Breast epithelium (tissue), 4 donors: ENCODE results near the gene LMO1. TPM values are rescaled to one million over a fixed set of nuclear protein-coding genes. Genes with fewer than 3 reads are reported as not detected.

ENCODE experiments used
- DNase-seq, 2 donors: peaks; one replicate each; pipeline ENCODE4 v3.0.0-alpha.2; 2019; ENCODE audit warnings: low spot score in 2 of 2
- H3K27ac ChIP-seq, 2 donors: fragments of 200-600 bp; sonication (generic) in 1 of 2; one replicate each; pipeline ENCODE4 v1.5.1; 2016 to 2019; ENCODE audit warnings: mild to moderate bottlenecking in 1 of 2
- H3K27me3 ChIP-seq, 2 donors: fragments of 200-600 bp; sonication (generic) in 1 of 2; one replicate each; pipeline versions ENCODE4 v1.5.1 to v1.6.0; 2017 to 2019; ENCODE audit warnings: control low read depth in 1 of 2, mild to moderate bottlenecking in 1 of 2
- H3K36me3 ChIP-seq: fragments of 200-600 bp; one replicate; pipeline ENCODE4 v1.5.1; 2019
- H3K4me1 ChIP-seq, 2 donors: fragments of 200-600 bp; sonication (generic); one replicate each; pipeline ENCODE4 v1.5.1; 2016 to 2019; ENCODE audit warnings: control low read depth in 1 of 2
- H3K4me3 ChIP-seq, 3 donors: fragments of 200-600 bp; sonication (generic); 1 replicate in 2 of 3; 2 replicates in 1 of 3; pipeline ENCODE4 v1.5.1; 2016 to 2019; ENCODE audit warnings: mild to moderate bottlenecking in 3 of 3, moderate library complexity in 2 of 3
- H3K9me3 ChIP-seq, 2 donors: fragments of 200-600 bp; sonication (generic) in 1 of 2; one replicate each; pipeline ENCODE4 v1.5.1; 2016 to 2019; ENCODE audit warnings: control low read depth in 1 of 2
- POLR2A ChIP-seq: fragments of 450-650 bp; IDR thresholded peaks from one replicate; pipeline ENCODE4 v1.6.1; 2016; ENCODE audit warnings: antibody characterized with exemption, mild to moderate bottlenecking, moderate library complexity
- POLR2AphosphoS5 ChIP-seq, 3 donors: sonication (generic); formaldehyde crosslinking; IDR thresholded peaks; one replicate each; pipeline ENCODE4 v1.6.1; 2017; ENCODE audit warnings: antibody characterized with exemption in 3 of 3
- intact Hi-C: fragments of 100-400 bp; cut with DNase I; formaldehyde crosslinking; loops from one replicate; pipeline ENCODE4 v1.15.1; 2023; ENCODE audit warnings: low total_unique reads
- total RNA-seq, 3 donors: library from RNA; depleted of rRNA; stranded (reverse); fragments of >200 nt; gene quantifications; one replicate each; pipeline ENCODE4 v1.1.0, GENCODE V29; 2016
- TF ChIP-seq, protein P1 (sequence below), 3 donors: fragments of 450-650 bp; IDR thresholded peaks; one replicate each; pipeline ENCODE4 v1.5.1; 2016 to 2017; ENCODE audit warnings: antibody characterized with exemption in 3 of 3, mild to moderate bottlenecking in 3 of 3, moderate library complexity in 3 of 3

Gene LMO1
- total RNA-seq, 3 donors from 2014 or later: not detected

DNA sequence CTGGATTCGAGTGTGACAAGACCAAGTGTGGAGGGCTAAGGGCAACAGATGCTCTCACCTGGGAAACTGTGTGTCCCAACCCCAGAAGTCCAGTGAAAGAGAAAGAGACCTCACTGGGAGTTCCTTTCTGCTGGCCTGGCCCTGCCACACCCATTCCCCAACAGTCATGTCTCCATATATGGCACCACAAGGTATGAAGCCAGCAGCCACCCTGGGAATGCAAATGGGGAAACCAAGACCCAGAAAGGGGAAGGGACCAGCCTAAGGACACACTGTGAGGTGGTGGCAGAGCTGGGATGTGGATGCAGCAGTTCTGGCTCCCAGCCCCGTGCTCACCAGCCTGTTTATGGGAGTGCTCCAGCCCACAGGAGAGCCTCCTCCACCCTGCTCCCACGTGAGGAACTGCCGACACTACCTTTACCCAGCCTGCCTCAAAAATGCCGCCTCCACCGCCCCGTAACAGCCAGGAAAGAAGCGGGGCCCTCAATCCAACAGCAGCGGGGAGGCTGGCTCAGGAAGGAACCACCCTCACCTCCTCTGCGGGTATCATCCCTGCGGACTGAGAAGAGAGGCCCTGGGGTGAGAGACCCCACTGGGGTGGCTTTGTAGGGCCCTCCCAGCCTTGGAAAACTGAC is 12.6 kb downstream of the LMO1 start:
- Histone ChIP-seq H3K27me3 (no peaks in the 10 kb centered on the region), H3K4me3 (no peak overlapping the region), H3K9me3 (no peaks in the 10 kb centered on the region), H3K27ac (no peak overlapping the region), H3K4me1 (no peaks in the 10 kb centered on the region), H3K36me3 (no peaks in the 10 kb centered on the region)
- DNase-seq: peak in 1 of 2 donors; percentile 35
- TF ChIP-seq POLR2A: no peak
- intact Hi-C loops: no loop called here

GRCh38 chr11:8250434-8250833 is 13.2 kb downstream of the LMO1 start:
- no peaks in the 10 kb centered on the region for H3K27me3 ChIP-seq
- no peaks in the 10 kb centered on the region for H3K9me3 ChIP-seq
- peak in 1 of 2 donors; percentile 28 for DNase-seq
- intact Hi-C loops: no loop called here
- H3K36me3 ChIP-seq: no peaks in the 10 kb centered on the region
- H3K27ac ChIP-seq: no peak overlapping the region
- H3K4me1 ChIP-seq: no peaks in the 10 kb centered on the region
- H3K4me3 ChIP-seq: no peak overlapping the region
- TF ChIP-seq, protein P1, sequence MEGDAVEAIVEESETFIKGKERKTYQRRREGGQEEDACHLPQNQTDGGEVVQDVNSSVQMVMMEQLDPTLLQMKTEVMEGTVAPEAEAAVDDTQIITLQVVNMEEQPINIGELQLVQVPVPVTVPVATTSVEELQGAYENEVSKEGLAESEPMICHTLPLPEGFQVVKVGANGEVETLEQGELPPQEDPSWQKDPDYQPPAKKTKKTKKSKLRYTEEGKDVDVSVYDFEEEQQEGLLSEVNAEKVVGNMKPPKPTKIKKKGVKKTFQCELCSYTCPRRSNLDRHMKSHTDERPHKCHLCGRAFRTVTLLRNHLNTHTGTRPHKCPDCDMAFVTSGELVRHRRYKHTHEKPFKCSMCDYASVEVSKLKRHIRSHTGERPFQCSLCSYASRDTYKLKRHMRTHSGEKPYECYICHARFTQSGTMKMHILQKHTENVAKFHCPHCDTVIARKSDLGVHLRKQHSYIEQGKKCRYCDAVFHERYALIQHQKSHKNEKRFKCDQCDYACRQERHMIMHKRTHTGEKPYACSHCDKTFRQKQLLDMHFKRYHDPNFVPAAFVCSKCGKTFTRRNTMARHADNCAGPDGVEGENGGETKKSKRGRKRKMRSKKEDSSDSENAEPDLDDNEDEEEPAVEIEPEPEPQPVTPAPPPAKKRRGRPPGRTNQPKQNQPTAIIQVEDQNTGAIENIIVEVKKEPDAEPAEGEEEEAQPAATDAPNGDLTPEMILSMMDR (IDR thresholded peaks at IDR 0.05): no peak
- TF ChIP-seq POLR2A (no peak), POLR2AphosphoS5 (IDR thresholded peaks at IDR 0.05) (no peak)

- intact Hi-C loops: no loop called here
- Histone ChIP-seq H3K36me3 (no peaks in the 10 kb centered on the region), H3K9me3 (no peaks in the 10 kb centered on the region), H3K4me1 (no peaks in the 10 kb centered on the region), H3K27me3 (no peaks in the 10 kb centered on the region), H3K27ac (no peak overlapping the region), H3K4me3 (no peak overlapping the region)
- no peak for DNase-seq
- TF ChIP-seq POLR2A: no peak
- no peak for TF ChIP-seq POLR2AphosphoS5 (IDR thresholded peaks at IDR 0.05)
- TF ChIP-seq, protein P1 (IDR thresholded peaks at IDR 0.05): no peak
Measured at GRCh38 chr11:8249482-8249881, 14.2 kb downstream of the LMO1 start.

- H3K36me3 ChIP-seq: no peaks in the 10 kb centered on the region
- TF ChIP-seq POLR2A: no peak
- TF ChIP-seq, protein P1 (IDR thresholded peaks at IDR 0.05): no peak
- TF ChIP-seq POLR2AphosphoS5 (IDR thresholded peaks at IDR 0.05): no peak
- intact Hi-C loops: no loop called here
- no peak for DNase-seq
- no peaks in the 10 kb centered on the region for H3K27me3 ChIP-seq
- no peaks in the 10 kb centered on the region for H3K9me3 ChIP-seq
- H3K4me1 ChIP-seq: no peaks in the 10 kb centered on the region
- no peak overlapping the region for H3K27ac ChIP-seq
- H3K4me3 ChIP-seq: no peak overlapping the region
Measured at GRCh38 chr11:8248786-8249185, 14.9 kb downstream of the LMO1 start.

GRCh38 chr11:8247312-8247711 is 16.4 kb downstream of the LMO1 start:
- Histone ChIP-seq H3K27me3 (no peaks in the 10 kb centered on the region), H3K27ac (no peak overlapping the region), H3K9me3 (no peaks in the 10 kb centered on the region), H3K4me1 (no peaks in the 10 kb centered on the region), H3K4me3 (no peak overlapping the region), H3K36me3 (no peaks in the 10 kb centered on the region)
- intact Hi-C loops: no loop called here
- DNase-seq: no peak
- TF ChIP-seq POLR2A (no peak), POLR2AphosphoS5 (IDR thresholded peaks at IDR 0.05) (no peak)
- TF ChIP-seq, protein P1 (IDR thresholded peaks at IDR 0.05): no peak

DNA sequence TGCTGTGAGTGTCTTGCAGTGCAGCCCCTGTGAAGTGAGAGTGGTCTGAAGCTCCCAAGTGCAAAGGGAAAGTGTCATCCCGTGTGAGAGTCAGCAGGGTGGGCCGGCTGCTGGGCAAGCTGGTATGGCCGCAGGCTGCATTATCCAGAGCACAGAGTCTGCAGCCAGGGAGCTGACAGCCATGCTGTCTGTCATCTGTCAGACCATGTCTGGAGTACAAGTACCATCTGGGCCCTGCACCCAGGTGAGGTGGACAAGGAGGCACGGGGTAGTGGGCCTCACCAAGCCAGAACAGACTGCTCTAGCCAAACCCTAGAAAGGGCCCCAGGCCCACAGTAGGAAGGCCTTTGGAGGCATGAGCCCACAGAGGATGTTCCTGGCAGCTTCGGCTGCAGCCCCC is 20.2 kb downstream of the LMO1 start:
- intact Hi-C loops: no loop called here
- TF ChIP-seq, protein P1 (IDR thresholded peaks at IDR 0.05): no peak
- TF ChIP-seq POLR2A (no peak), POLR2AphosphoS5 (IDR thresholded peaks at IDR 0.05) (no peak)
- H3K9me3 ChIP-seq: peaks cover 0 to 3% of the 10 kb centered on the region in 2 donors
- H3K4me3 ChIP-seq: no peak overlapping the region
- no peak overlapping the region for H3K27ac ChIP-seq
- DNase-seq: no peak
- no peaks in the 10 kb centered on the region for H3K4me1 ChIP-seq
- no peaks in the 10 kb centered on the region for H3K36me3 ChIP-seq
- H3K27me3 ChIP-seq: no peaks in the 10 kb centered on the region
